Measurements from ENCODE around the gene CNTF.

CNTF gene

GRCh38 chr11:58628446-58628845 is 6.0 kb downstream of the CNTF start:
- Histone ChIP-seq H3K4me2 (peak overlapping the region in 1 of 11 experiments; percentile 56; a peak in 1 of 22 replicates), H3K27ac (peak overlapping the region in 3 of 11 experiments; percentile 68 to 72 (median 70); a peak in 5 of 22 replicates), H3K9me3 (replicated peaks in 1 of 11) (no peaks in the 10 kb centered on the region), H3K9ac (no peak overlapping the region), H3K4me3 (no peak overlapping the region), H4K20me1 (peaks cover 0 to 14% (median 0%) of the 10 kb centered on the region in 11 experiments; a peak in 3 of 22 replicates), H3K4me1 (peaks cover 28 to 50% (median 38%) of the 10 kb centered on the region in 10 experiments), H3K27me3 (no peaks in the 10 kb centered on the region), H3K36me3 (peaks cover 19 to 51% (median 31%) of the 10 kb centered on the region in 11 experiments)
- TF ChIP-seq Cebpa-rat (IDR thresholded peaks at IDR 0.05): no peak

- peaks cover 6 to 37% (median 17%) of the 10 kb centered on the region in 11 experiments; a peak in 19 of 22 replicates for H3K36me3 ChIP-seq
- peak overlapping the region in 1 of 11 experiments; percentile 47; a peak in 1 of 22 replicates for H3K4me2 ChIP-seq
- TF ChIP-seq Cebpa-rat (IDR thresholded peaks at IDR 0.05): no peak
Measured at GRCh38 chr11:58629857-58630256, 7.4 kb downstream of the CNTF start.

DNA sequence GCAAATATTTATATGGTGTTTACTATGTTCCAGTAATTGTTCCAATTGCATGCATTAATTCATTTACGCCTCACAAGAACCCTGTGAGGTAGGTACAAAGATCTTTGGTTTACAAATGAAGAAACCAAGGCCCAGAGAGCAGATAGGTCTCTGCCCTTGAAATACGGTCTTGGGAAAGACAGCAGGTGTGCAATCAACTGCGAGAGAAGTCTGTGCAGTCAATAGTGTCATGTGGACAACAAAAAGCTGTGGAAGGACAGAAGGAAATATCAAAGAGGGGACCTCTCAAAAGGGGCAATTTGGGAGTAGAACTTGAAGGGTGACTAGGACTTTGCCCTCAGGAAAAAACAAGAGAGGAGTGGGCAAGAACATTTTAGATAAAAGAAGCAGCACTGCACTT is 8.9 kb downstream of the CNTF start:
- no peak for TF ChIP-seq Cebpa-rat (IDR thresholded peaks at IDR 0.05)
- Histone ChIP-seq H4K20me1 (peaks cover 0 to 14% (median 0%) of the 10 kb centered on the region in 11 experiments; a peak in 2 of 22 replicates), H3K4me2 (no peak overlapping the region), H3K27me3 (no peaks in the 10 kb centered on the region), H3K36me3 (peaks cover 0 to 22% (median 4%) of the 10 kb centered on the region in 11 experiments; a peak in 8 of 22 replicates), H3K9me3 (replicated peaks in 1 of 11) (no peaks in the 10 kb centered on the region), H3K4me3 (no peak overlapping the region), H3K27ac (no peak overlapping the region), H3K9ac (no peak overlapping the region), H3K4me1 (peaks cover 16 to 35% (median 22%) of the 10 kb centered on the region in 10 experiments)

More at GRCh38 chr11:58629857-58630256, 7.4 kb downstream of the CNTF start:
- Histone ChIP-seq H3K9ac (no peak overlapping the region), H3K9me3 (replicated peaks in 1 of 11) (no peaks in the 10 kb centered on the region), H4K20me1 (peaks cover 0 to 14% (median 0%) of the 10 kb centered on the region in 11 experiments; a peak in 3 of 22 replicates), H3K4me1 (peaks cover 28 to 50% (median 36%) of the 10 kb centered on the region in 10 experiments), H3K27ac (no peak overlapping the region), H3K27me3 (no peaks in the 10 kb centered on the region), H3K4me3 (no peak overlapping the region)

DNA sequence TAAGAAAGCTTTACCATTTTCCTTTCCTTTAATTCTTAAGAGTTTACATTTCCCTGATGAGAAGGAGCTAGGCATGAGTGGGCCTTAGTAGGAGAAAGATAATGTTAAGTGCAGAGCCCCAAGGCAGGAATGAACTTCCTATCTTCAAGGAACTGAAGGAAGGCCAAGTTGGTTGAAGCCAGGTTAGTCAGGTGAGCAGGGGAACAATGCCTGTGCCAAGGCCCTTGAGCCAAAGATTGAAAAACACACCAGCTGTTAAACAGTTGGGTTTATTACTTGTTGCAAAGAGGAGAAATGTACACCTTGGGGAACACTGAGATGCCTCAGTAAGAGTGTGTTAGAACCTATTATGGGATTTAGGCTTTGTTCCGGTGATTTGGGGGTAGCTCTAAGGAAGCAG is 10.0 kb downstream of the CNTF start:
- Histone ChIP-seq H3K4me3 (no peak overlapping the region), H3K9me3 (replicated peaks in 1 of 11) (no peaks in the 10 kb centered on the region), H3K4me1 (peaks cover 5 to 24% (median 11%) of the 10 kb centered on the region in 10 experiments), H3K4me2 (no peak overlapping the region), H3K27me3 (no peaks in the 10 kb centered on the region), H3K36me3 (peaks cover 0 to 14% (median 4%) of the 10 kb centered on the region in 11 experiments; a peak in 7 of 22 replicates), H4K20me1 (peaks cover 0 to 5% (median 0%) of the 10 kb centered on the region in 11 experiments; a peak in 2 of 22 replicates), H3K27ac (no peak overlapping the region), H3K9ac (no peak overlapping the region)
- no peak for TF ChIP-seq Cebpa-rat (IDR thresholded peaks at IDR 0.05)

- Histone ChIP-seq H4K20me1 (no peaks in the 10 kb centered on the region), H3K4me1 (peaks cover 11 to 34% (median 13%) of the 10 kb centered on the region in 10 experiments; a peak in 17 of 20 replicates), H3K9ac (no peak overlapping the region), H3K4me3 (no peak overlapping the region), H3K4me2 (no peak overlapping the region), H3K9me3 (replicated peaks in 1 of 11) (no peaks in the 10 kb centered on the region), H3K27ac (no peak overlapping the region), H3K27me3 (no peaks in the 10 kb centered on the region), H3K36me3 (no peaks in the 10 kb centered on the region; a peak in 1 of 22 replicates)
- no peak for TF ChIP-seq Cebpa-rat (IDR thresholded peaks at IDR 0.05)
Measured at GRCh38 chr11:58636587-58636986, 14.1 kb downstream of the CNTF start.

DNA sequence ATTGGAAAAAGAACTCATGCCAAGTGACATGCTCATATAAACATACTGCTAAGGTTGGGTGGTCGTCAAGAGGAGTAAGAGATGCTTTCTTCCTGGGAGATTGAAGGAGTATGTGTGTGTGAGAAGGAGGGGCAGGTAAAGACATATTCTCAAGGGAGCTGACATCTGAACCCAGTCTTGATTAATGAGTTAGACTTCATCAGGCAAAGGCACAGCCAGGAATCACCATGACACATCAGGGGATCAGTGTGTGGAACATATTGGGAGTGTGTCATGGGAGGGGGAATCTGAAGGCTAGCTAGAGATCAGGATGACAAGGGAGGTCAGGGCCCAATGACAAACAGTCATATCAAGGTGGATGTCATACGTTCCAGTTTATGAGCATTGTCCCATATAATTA is 14.9 kb downstream of the CNTF start:
- Histone ChIP-seq H3K27me3 (no peaks in the 10 kb centered on the region), H3K4me1 (peaks cover 11 to 42% (median 13%) of the 10 kb centered on the region in 10 experiments; a peak in 17 of 20 replicates), H3K36me3 (no peaks in the 10 kb centered on the region), H3K9me3 (replicated peaks in 1 of 11) (no peaks in the 10 kb centered on the region), H3K27ac (no peak overlapping the region), H4K20me1 (no peaks in the 10 kb centered on the region), H3K4me3 (no peak overlapping the region), H3K9ac (no peak overlapping the region), H3K4me2 (no peak overlapping the region)
- no peak for TF ChIP-seq Cebpa-rat (IDR thresholded peaks at IDR 0.05)

DNA sequence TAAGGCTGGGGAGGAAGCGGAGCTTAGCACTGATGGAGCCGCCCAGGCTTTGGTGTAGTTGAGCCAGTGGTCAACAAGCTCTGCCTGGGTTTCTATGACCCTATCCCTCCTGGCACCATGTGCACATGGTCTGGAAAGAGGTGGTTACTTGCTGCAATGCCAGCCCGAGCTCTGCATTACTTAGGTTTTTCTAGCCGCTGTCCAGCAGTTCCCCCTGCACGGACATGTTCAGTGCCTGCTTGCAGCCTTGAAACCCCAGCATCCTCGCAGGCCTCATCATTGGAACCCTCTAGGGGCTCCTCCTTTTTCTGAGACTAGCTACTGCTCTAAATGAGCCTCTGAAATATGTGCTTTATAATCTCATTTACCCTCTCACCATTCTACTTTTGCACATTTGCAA is 16.6 kb downstream of the CNTF start:
- Histone ChIP-seq H4K20me1 (no peaks in the 10 kb centered on the region), H3K4me2 (peak overlapping the region in 3 of 11 experiments; percentile 67 to 87 (median 78); a peak in 5 of 22 replicates), H3K9ac (peak overlapping the region in 1 of 11 experiments; percentile 78; a peak in 1 of 22 replicates), H3K4me1 (peaks cover 11 to 46% (median 13%) of the 10 kb centered on the region in 10 experiments; a peak in 17 of 20 replicates), H3K27me3 (no peaks in the 10 kb centered on the region), H3K27ac (peak overlapping the region in 2 of 11 experiments; percentile 76 to 87; a peak in 1 of 22 replicates), H3K4me3 (no peak overlapping the region), H3K9me3 (replicated peaks in 1 of 11) (no peaks in the 10 kb centered on the region), H3K36me3 (no peaks in the 10 kb centered on the region)
- TF ChIP-seq Cebpa-rat (IDR thresholded peaks at IDR 0.05): no peak

DNA sequence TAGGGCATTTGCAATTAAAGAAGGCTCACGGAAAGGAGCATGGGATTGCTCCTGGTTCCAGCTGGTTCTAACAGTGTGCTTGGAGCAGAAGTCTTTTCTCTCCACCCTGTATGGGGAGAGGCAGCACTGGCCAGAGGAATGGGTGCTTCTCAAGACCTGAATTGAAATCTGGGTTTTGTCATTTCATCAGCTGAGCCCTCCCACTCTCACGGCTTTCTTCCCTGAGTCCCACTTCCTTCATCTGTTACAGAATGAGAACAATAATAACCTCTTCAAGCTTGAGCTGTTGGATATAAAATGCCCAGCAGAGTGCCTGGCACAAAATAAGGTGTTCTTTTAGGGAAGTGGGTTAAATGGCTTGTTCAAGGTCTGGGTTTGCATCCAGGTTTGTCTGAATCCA is 17.2 kb downstream of the CNTF start:
- Histone ChIP-seq H3K36me3 (no peaks in the 10 kb centered on the region), H3K4me2 (peak overlapping the region in 5 of 11 experiments; percentile 33 to 87 (median 67); a peak in 9 of 22 replicates), H3K27me3 (no peaks in the 10 kb centered on the region), H3K4me1 (peaks cover 11 to 50% (median 13%) of the 10 kb centered on the region in 10 experiments; a peak in 17 of 20 replicates), H3K9ac (peak overlapping the region in 2 of 11 experiments; percentile 59 to 78; a peak in 5 of 22 replicates), H3K27ac (peak overlapping the region in 3 of 11 experiments; percentile 65 to 87 (median 76); a peak in 6 of 22 replicates), H3K4me3 (no peak overlapping the region), H3K9me3 (replicated peaks in 1 of 11) (peaks cover under 1 to 3% (median 3%) of the 10 kb centered on the region in 11 experiments; a peak in 10 of 22 replicates), H4K20me1 (no peaks in the 10 kb centered on the region)
- TF ChIP-seq Cebpa-rat (IDR thresholded peaks at IDR 0.05): no peak

GRCh38 chr11:58640386-58641023 is 18.0 kb downstream of the CNTF start:
- Histone ChIP-seq H4K20me1 (no peaks in the 10 kb centered on the region), H3K9ac (peak overlapping the region in 3 of 11 experiments; percentile 26 to 78 (median 59); a peak in 4 of 22 replicates), H3K9me3 (replicated peaks in 1 of 11) (peaks cover 9 to 12% (median 11%) of the 10 kb centered on the region in 11 experiments), H3K4me2 (peak overlapping the region; percentile 16 to 87 (median 49); a peak in 20 of 22 replicates), H3K27me3 (no peaks in the 10 kb centered on the region), H3K4me1 (peaks cover 11 to 54% (median 13%) of the 10 kb centered on the region in 10 experiments; a peak in 17 of 20 replicates), H3K36me3 (peaks cover 0 to 6% (median 0%) of the 10 kb centered on the region in 11 experiments; a peak in 5 of 22 replicates), H3K27ac (peak overlapping the region in 4 of 11 experiments; percentile 10 to 87 (median 70); a peak in 7 of 22 replicates), H3K4me3 (0 out of 20 replicates have a peak overlapping the region, but pooled peaks of 1 of the 10 experiments have one; percentile 2)
- no peak for TF ChIP-seq Cebpa-rat (IDR thresholded peaks at IDR 0.05)

All from BLaER1 treated with 17β-estradiol and CSF1 and Interleukin-3, amounts not matched to agents 10 nM and 100 nM (cell line).